GM10248 (cell line): ENCODE measurements around the gene RIGI.
"Not testable (repeated sequence)": the region's sequence is repeated elsewhere in the genome, so short reads cannot be mapped to it uniquely, and the experiment has no call there.

Source experiments
- CTCF ChIA-PET: fragments of 300-600 bp; sonication (Branson Sonifier 250); formaldehyde crosslinking; extraction: SDS; loops from one replicate; lab custom pipeline; 2021; ENCODE audit warnings: antibody characterized with exemption; lab: Yijun Ruan, JAX
- POLR2A ChIA-PET: fragments of 350-650 bp; sonication (Branson Sonifier 250); formaldehyde crosslinking; extraction: SDS; loops from one replicate; lab custom pipeline; 2020; ENCODE audit warnings: antibody characterized with exemption; lab: Yijun Ruan, JAX
- DNase-seq: peaks from one replicate; pipeline ENCODE4 v3.0.0; 2012; ENCODE audit errors: extremely low spot score
- TF ChIP-seq, protein P1 (sequence below): IDR thresholded peaks from 2 replicates; pipeline ENCODE4 v1.5.1; 2012; ENCODE audit warnings: mild to moderate bottlenecking, low read depth; ENCODE audit errors: extremely low read depth, missing control alignments, control extremely low read depth

RIGI gene

DNA sequence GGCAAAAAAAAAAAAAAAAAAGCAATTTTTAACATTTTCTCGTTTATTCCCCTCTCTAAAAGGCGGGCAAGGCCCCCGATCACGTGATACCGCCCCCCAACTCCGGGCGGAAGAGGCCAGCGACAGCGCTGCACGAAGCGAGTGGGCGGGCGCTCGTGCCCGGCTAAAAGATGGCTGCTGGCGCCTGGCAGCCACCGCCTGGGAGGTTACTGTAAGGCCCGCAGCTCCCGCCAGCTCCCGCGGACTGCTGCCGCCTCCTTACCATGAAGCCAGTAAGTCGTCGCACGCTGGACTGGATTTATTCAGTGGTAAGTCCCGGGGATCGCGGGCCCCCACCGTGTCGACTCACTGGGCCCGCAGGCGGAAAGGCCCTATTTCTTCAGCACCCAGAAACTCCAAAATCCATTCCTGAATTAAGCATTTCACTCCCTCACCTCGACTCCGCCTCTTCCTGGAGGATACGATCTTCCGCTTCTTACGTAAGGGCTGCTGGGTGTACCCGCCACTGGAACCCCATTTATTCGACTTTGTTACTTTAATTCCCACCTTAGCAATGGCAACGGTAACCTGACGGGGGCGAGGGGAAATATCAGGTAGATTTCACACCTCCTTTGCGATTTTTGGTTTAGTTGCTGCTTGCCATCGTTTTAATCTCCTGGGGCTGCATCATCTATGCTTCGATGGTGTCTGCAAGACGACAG lies 26.3 kb upstream of the RIGI start, which contains the start of the genes SMIM27 and TOPORS:
TSS of gene SMIM27 (plus strand) at position 156 of the 701 bp plus-strand sequence. CDS start at position 264, 108 bp downstream.
TSS of gene TOPORS (minus strand) at position 415 of the 701 bp plus-strand sequence. CDS start at position 265, 150 bp downstream.
- peak; percentile 90 for DNase-seq
- ChIA-PET POLR2A (no interaction called here), CTCF (interaction anchor here (0.8 to 7.4 kb wide), 5 partner anchors 20 to 173 kb away, joined by 3 to 45 read pairs (median 14); partner anchors contain the start of genes NDUFB6 and RIGI)
- TF ChIP-seq, protein P1, sequence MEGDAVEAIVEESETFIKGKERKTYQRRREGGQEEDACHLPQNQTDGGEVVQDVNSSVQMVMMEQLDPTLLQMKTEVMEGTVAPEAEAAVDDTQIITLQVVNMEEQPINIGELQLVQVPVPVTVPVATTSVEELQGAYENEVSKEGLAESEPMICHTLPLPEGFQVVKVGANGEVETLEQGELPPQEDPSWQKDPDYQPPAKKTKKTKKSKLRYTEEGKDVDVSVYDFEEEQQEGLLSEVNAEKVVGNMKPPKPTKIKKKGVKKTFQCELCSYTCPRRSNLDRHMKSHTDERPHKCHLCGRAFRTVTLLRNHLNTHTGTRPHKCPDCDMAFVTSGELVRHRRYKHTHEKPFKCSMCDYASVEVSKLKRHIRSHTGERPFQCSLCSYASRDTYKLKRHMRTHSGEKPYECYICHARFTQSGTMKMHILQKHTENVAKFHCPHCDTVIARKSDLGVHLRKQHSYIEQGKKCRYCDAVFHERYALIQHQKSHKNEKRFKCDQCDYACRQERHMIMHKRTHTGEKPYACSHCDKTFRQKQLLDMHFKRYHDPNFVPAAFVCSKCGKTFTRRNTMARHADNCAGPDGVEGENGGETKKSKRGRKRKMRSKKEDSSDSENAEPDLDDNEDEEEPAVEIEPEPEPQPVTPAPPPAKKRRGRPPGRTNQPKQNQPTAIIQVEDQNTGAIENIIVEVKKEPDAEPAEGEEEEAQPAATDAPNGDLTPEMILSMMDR = no peak

DNA sequence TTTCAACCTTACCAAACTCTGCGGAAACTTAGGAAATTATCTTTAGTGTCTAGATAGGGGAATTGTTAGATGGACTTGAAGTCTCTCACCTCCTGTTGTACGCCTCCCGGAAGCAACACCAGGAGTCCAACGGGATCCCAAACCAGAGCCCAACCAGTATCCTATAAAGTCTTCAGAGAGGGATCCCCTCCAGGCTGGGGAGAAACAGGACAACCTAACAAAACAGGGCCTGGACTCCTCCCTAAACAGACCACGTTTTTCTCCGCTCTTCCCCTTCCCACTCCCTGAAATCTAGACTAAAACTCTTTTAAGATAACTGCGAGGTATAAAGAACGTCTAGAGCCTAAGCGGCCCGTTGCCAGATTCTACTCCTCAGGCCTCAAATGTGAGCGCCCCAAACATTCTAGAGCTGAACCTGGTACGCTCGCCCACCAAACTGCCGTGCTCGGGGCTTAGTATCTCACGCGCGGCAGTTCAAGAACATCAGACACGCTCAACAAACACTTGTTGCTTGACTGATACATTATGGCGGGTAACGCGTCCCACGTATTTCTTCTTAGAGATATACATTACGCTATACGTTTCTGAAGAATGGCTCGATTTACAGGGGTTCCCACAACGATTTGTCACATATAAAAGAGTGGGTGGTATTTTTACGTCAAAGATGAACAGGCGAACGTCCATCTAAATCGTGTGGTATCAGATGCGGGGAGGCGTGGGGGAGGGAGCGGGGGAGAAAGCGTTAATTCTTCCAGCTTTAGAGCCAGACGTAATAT lies 25.5 kb upstream of the RIGI start:
- peak; percentile 29 for DNase-seq
- ChIA-PET CTCF (interaction anchor here (1.0 to 7.4 kb wide), 9 partner anchors 10 to 172 kb away, joined by 3 to 45 read pairs (median 14); partner anchors contain the start of gene NDUFB6), POLR2A (interaction anchor here (1.0 to 1.8 kb wide), 3 partner anchors 12 to 474 kb away, joined by 3 to 14 read pairs (median 4); partner anchors contain the start of gene DNAJA1)
- TF ChIP-seq, protein P1 = no peak

DNA sequence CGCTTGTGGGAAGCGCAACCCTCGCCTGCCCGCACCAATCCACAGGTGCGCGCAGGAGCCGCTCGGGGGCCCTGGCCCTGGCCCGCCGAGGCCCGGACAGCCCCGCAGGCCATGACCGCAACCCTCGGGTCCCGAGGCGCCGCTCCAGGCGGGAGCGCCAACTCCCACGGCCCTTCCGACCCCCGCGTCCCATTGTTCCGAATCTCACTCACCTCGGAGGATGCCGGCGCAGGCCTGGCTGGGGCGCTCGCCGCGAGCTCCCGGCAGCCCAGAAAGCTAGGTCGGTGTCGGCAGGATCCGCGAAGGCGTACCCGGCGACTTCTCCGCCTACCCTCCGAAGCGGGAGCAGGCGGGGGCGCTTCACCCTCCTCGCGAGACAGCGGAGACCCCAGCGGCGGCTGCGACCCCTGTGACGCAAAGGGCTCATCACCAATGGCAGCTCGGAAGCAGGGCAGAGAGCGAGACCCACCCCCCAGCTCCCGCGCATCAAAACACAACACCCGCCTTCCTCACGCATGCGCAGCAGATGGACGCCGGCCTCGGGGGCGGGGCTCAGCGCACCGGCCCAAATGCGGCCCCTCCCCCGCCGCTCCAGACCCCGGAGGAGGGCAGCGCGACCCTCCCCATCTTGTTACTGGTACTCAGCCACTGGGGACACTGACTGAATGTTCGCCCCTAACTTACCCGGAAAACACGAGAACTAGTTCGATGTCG lies 24.7 kb upstream of the RIGI start:
- TF ChIP-seq, protein P1 = no peak
- POLR2A ChIA-PET = interaction anchor here (1.0 to 1.8 kb wide), 3 partner anchors 11 to 474 kb away, joined by 3 to 14 read pairs (median 4); partner anchors contain the start of gene DNAJA1
- CTCF ChIA-PET = interaction anchor here (1.0 to 7.4 kb wide), 14 partner anchors 8 to 172 kb away, joined by 3 to 45 read pairs (median 4); partner anchors contain the start of gene NDUFB6

DNA sequence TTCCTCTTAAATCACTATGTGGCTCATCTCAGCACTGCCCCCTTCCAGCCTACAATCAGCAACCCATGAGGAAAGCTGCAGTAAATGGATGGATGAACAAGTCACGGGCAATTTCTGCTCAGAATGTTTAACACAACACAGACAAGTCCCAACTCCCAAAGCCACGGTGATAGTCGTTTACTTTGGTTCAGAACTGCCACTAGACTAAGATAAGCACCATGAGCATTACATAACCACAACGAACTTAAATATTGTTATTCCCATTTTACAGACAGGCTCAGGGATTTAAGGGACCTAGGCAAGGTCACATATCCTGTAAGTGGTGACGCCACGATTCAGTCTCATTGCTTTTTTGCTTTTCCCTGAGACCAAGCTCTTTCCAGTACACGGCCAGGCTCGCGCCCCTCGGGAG lies 24.2 kb upstream of the RIGI start:
- TF ChIP-seq, protein P1 = peak; percentile 21
- ChIA-PET CTCF (interaction anchor here (1.0 to 7.4 kb wide), 14 partner anchors 8 to 171 kb away, joined by 3 to 45 read pairs (median 4); partner anchors contain the start of gene NDUFB6), POLR2A (interaction anchor here (1.0 to 1.8 kb wide), 3 partner anchors 11 to 475 kb away, joined by 3 to 14 read pairs (median 4); partner anchors contain the start of gene DNAJA1)
- no peak for DNase-seq

More for the DNA sequence above, 24.7 kb upstream of the RIGI start:
- peak; percentile 98 for DNase-seq

DNA sequence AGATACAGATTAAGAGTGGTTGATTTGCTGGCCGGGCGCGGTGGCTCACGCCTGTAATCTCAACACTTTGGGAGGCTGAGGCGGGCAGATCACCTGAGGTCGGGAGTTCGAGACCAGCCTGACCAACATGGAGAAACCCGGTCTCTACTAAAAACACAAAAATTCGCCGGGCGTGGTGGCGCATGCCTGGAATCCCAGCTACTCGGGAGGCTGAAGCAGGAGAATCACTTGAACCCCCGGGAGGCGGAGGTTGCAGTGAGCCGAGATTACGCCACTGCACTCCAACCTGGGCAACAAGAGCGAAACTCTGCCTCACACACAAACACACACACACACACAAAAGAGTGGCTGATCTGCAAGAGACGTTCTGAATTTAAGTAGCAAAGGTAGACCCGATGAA lies 22.2 kb upstream of the RIGI start:
- DNase-seq, POLR2A ChIA-PET: not testable (repeated sequence)
- CTCF ChIA-PET = interaction anchor here (1.0 to 7.4 kb wide), 6 partner anchors 16 to 169 kb away, joined by 3 to 45 read pairs (median 22); partner anchors contain the start of gene NDUFB6

DNA sequence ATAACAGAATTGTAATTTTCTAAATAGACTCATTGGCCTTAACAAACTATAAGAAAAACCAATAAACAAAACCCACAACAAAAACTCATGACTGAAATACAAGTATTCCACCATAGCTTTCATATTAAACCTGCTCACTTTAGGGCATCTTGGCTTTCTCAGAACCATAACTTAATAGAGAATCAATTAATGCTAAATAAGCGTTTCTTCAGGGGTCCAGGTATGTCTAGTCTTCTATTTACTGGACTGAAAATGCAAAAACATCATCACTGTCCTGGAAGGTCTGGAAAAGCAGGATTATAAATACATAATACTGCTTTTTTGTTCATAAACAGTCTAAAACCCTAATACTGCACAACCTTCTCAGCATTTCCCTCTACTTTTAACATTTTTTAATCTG lies 19.9 kb upstream of the RIGI start:
- TF ChIP-seq, protein P1 = no peak
- ChIA-PET CTCF (interaction anchor here (1.6 to 7.4 kb wide), 6 partner anchors 20 to 167 kb away, joined by 5 to 45 read pairs (median 20); partner anchors contain the start of genes NDUFB6 and RIGI), POLR2A (no interaction called here)
- no peak for DNase-seq
